ENCODE measurements around the gene ELK3.
A peak's percentile ranks its signal among the peaks of the same experiment; 100 is the strongest.

The ELK3 gene

GRCh38 chr12:96256672-96257361 lies 62.6 kb downstream of the ELK3 start:
- DNase-seq (ENCODE audit: insufficient read length, low spot score) (no peak), FAIRE-seq (no peak)
- no peak for TF ChIP-seq POLR2A (IDR thresholded peaks at IDR 0.05; ENCODE audit: low read depth, low read length)

DNA sequence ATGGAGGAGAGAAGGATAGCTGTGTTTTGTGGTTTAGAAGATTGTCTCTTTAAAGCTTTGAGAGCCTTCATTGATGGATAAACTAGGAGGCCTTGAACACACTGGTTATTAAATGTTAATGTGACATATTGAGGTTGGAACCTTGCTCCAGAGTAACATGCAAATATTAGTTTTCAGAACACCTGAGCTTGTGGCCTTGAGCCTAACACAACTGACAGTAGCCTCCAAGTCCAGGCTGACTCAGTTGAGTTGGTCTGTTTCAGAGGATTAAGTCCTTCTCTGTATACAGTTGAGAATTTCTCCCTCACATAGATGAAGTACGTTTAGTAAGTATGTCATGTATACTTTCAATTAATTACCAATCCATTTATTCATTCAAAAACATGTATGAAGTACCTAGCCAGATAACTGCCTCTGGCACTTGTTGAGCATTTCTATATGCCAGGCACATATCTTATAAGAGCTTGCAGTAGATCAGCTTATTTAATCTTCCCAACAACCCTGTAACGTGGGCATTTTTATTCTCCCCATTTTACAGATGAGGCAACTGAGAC lies 63.5 kb downstream of the ELK3 start:
- no peak for TF ChIP-seq POLR2A (IDR thresholded peaks at IDR 0.05; ENCODE audit: low read depth, low read length)
- DNase-seq (ENCODE audit: insufficient read length, low spot score) (no peak), FAIRE-seq (no peak)

- TF ChIP-seq POLR2A (IDR thresholded peaks at IDR 0.05; ENCODE audit: low read depth, low read length): no peak
- FAIRE-seq (no peak), DNase-seq (ENCODE audit: insufficient read length, low spot score) (peak; percentile 27)
These were observed 64.2 kb downstream of the ELK3 start for GRCh38 chr12:96258104-96258961.

DNA sequence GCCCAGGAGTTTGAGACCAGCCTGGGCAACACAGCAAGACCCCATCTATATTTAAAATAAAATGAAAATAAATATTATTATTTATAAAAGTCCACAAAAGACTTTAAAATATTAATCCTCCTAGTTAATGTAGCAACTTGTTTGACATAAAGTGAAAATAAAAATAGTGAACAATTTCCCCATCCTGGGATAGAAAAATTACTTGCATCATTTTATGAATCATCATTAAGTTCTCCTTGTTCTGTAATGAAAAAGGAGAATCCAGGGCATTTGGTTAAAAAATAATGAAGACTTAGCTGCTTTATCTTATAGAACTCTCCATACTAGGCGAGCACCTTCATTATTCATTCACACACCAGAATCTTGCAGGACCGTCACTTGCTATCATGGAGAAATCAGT lies 66.1 kb downstream of the ELK3 start:
- FAIRE-seq (no peak), DNase-seq (ENCODE audit: insufficient read length, low spot score) (no peak)
- TF ChIP-seq POLR2A (IDR thresholded peaks at IDR 0.05; ENCODE audit: low read depth, low read length): no peak

DNA sequence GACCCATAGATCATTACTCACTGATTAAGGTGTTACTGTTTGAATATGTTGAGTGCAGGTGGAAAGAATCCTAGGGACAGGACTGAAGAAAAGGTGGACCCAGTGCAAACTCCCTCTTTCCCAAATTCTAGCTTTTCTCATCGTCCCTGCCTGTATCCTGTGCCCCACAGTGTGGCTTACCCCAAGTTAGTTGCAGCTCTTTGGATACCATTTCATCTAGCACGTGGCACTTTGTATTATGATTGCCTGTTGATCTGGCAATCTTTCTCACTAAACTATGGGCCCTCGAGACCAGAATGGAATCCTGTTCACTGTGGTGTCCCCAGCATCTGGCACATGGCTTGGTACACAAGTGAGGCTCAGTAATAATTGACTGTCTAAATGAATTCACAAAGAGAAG lies 66.5 kb downstream of the ELK3 start:
- TF ChIP-seq POLR2A (IDR thresholded peaks at IDR 0.05; ENCODE audit: low read depth, low read length): no peak
- DNase-seq (ENCODE audit: insufficient read length, low spot score) (no peak), FAIRE-seq (no peak)

GRCh38 chr12:96261557-96261956 lies 67.4 kb downstream of the ELK3 start:
- DNase-seq (ENCODE audit: insufficient read length, low spot score) (no peak), FAIRE-seq (no peak)
- TF ChIP-seq POLR2A (IDR thresholded peaks at IDR 0.05; ENCODE audit: low read depth, low read length): no peak

- FAIRE-seq: no peak
- no peak for DNase-seq (ENCODE audit: insufficient read length, low spot score)
- no peak for TF ChIP-seq POLR2A (IDR thresholded peaks at IDR 0.05; ENCODE audit: low read depth, low read length)
These were observed 69.3 kb downstream of the ELK3 start for GRCh38 chr12:96263449-96263902.

- no peak for FAIRE-seq
- TF ChIP-seq POLR2A (IDR thresholded peaks at IDR 0.05; ENCODE audit: low read depth, low read length): no peak
- no peak for DNase-seq (ENCODE audit: insufficient read length, low spot score)
These were observed 71.2 kb downstream of the ELK3 start for GRCh38 chr12:96265400-96265799.

GRCh38 chr12:96265836-96266235 lies 71.7 kb downstream of the ELK3 start:
- no peak for TF ChIP-seq POLR2A (IDR thresholded peaks at IDR 0.05; ENCODE audit: low read depth, low read length)
- FAIRE-seq (no peak), DNase-seq (ENCODE audit: insufficient read length, low spot score) (no peak)

DNA sequence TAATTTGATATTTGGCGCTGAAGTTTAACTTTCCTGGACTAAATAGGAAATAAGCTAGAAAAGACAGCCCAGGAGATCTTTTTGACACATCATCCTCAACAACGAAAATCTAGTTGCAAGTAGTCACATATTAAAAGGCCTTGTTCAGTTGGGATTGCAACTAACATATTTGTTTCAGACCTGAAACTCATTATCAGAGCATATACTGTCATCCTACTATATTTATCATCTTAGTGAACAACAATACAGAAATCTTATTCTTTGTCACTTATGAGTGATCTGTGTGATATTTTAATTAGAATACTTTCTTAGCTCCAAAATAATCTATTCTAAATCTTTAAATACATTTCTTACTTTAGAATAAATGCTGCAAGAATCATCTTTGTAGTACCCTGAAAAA lies 72.1 kb downstream of the ELK3 start:
- FAIRE-seq: no peak
- no peak for DNase-seq (ENCODE audit: insufficient read length, low spot score)
- no peak for TF ChIP-seq POLR2A (IDR thresholded peaks at IDR 0.05; ENCODE audit: low read depth, low read length)

- DNase-seq (ENCODE audit: insufficient read length, low spot score): no peak
- FAIRE-seq: no peak
- TF ChIP-seq POLR2A (IDR thresholded peaks at IDR 0.05; ENCODE audit: low read depth, low read length): no peak
These were observed 77.5 kb downstream of the ELK3 start for GRCh38 chr12:96271469-96272199.

GRCh38 chr12:96274331-96274730 lies 80.2 kb downstream of the ELK3 start:
- FAIRE-seq (no peak), DNase-seq (ENCODE audit: insufficient read length, low spot score) (no peak)

DNA sequence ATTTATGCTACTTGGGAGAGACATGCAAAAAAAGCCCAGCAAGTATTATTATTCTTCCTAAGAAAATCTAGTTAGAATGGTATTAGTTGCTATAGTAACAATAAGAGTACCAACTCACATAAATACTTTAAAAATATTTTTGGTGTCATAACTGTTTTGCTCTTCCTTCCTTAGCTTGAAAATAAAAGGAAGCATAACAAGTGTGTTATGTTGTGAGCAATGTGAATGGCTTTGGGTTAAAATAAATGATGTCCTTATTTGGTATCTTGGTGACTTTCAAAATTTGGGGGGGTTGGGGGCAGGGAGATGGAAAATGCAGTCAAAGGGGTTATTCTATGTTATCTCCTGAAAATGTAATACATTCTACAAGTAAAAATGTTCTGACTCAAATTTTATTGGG lies 91.0 kb downstream of the ELK3 start:
- DNase-seq (ENCODE audit: insufficient read length, low spot score) (no peak), FAIRE-seq (no peak)
- TF ChIP-seq POLR2A (IDR thresholded peaks at IDR 0.05; ENCODE audit: low read depth, low read length): no peak

More at GRCh38 chr12:96274331-96274730, 80.2 kb downstream of the ELK3 start:
- no peak for TF ChIP-seq POLR2A (IDR thresholded peaks at IDR 0.05; ENCODE audit: low read depth, low read length)

DNA sequence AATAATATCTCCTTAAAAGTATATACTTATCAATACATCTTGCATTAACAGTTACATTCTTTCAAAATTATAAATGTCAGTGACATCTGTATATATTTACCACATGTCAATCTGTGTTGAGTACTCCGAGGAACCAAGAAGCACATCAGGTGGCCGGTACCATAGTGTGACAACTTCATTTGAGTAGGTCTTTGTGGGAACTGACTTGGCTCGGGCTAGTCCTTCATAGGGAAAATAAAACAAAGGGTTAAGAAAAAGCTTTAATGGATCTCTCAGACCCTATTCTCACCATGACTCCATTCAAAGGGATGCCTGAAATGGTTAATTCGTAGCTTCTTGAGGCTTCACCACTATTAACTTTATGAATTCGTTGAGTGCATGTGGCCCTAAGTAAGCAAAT lies 94.9 kb downstream of the ELK3 start:
- no peak for FAIRE-seq

More for the DNA sequence above, 94.9 kb downstream of the ELK3 start:
- DNase-seq (ENCODE audit: insufficient read length, low spot score): no peak
- TF ChIP-seq POLR2A (IDR thresholded peaks at IDR 0.05; ENCODE audit: low read depth, low read length): no peak
